GM23338 (cell line): ENCODE results near the gene FKBP1A.

Source experiments
- CREB1 ChIP-seq: fragments of 250-450 bp; sonication (Bioruptor Pico); IDR thresholded peaks from 2 replicates; pipeline ENCODE4 v1.5.0; 2020; ENCODE audit warnings: low read depth, mild to moderate bottlenecking, moderate library complexity
- CTCF ChIP-seq, 2 experiments: fragments of 200-600 bp in 1 of 2; sonication (generic) in 1 of 2; conservative IDR thresholded peaks; 2 replicates each; pipeline versions ENCODE4 v1.5.1 to v1.6.1; 2016 to 2017; ENCODE audit warnings: antibody characterized with exemption in 2 of 2, low read depth in 2 of 2, mild to moderate bottlenecking in 2 of 2, moderate library complexity in 1 of 2
- ETS1 ChIP-seq: IDR thresholded peaks from 2 replicates; pipeline ENCODE4 v1.6.1; 2016; ENCODE audit warnings: antibody characterized with exemption
- EZH2 ChIP-seq: fragments of 200-600 bp; sonication (generic); IDR thresholded peaks from one replicate; pipeline ENCODE4 v1.8.0; 2017; ENCODE audit warnings: antibody characterized with exemption, mild to moderate bottlenecking, low read depth; ENCODE audit not compliant: unreplicated experiment
- EZH2phosphoT487 ChIP-seq: fragments of 200-600 bp; sonication (generic); IDR thresholded peaks from one replicate; pipeline ENCODE4 v1.8.1; 2018; ENCODE audit warnings: antibody characterized with exemption; ENCODE audit not compliant: unreplicated experiment
- JUNB ChIP-seq: IDR thresholded peaks from one replicate; pipeline ENCODE4 v1.6.1; 2016; ENCODE audit warnings: antibody characterized with exemption; ENCODE audit not compliant: unreplicated experiment
- NANOG ChIP-seq: IDR thresholded peaks from 2 replicates; pipeline ENCODE4 v1.6.1; 2016; ENCODE audit warnings: antibody characterized with exemption, borderline replicate concordance
- POLR2AphosphoS5 ChIP-seq: IDR thresholded peaks from 2 replicates; pipeline ENCODE4 v1.6.1; 2016; ENCODE audit warnings: antibody characterized with exemption, low read depth
- ZNF114 ChIP-seq: fragments of 250-450 bp; sonication (Bioruptor Pico); IDR thresholded peaks from 2 replicates; pipeline ENCODE4 v1.5.0; 2020; ENCODE audit warnings: mild to moderate bottlenecking, moderate library complexity
- ZNF331 ChIP-seq: fragments of 250-450 bp; sonication (Bioruptor Pico); IDR thresholded peaks from 2 replicates; pipeline ENCODE4 v1.5.0; 2020; ENCODE audit warnings: low read depth, mild to moderate bottlenecking, moderate library complexity
- TF ChIP-seq, protein P1 (sequence below): IDR thresholded peaks from one replicate; pipeline ENCODE4 v1.6.1; 2018; ENCODE audit warnings: antibody characterized with exemption; ENCODE audit not compliant: unreplicated experiment
- TF ChIP-seq, protein P2 (sequence below): fragments of 250-450 bp; sonication (Bioruptor Pico); IDR thresholded peaks from 2 replicates; pipeline ENCODE4 v1.5.0; 2020; ENCODE audit warnings: mild to moderate bottlenecking, moderate library complexity

DNA sequence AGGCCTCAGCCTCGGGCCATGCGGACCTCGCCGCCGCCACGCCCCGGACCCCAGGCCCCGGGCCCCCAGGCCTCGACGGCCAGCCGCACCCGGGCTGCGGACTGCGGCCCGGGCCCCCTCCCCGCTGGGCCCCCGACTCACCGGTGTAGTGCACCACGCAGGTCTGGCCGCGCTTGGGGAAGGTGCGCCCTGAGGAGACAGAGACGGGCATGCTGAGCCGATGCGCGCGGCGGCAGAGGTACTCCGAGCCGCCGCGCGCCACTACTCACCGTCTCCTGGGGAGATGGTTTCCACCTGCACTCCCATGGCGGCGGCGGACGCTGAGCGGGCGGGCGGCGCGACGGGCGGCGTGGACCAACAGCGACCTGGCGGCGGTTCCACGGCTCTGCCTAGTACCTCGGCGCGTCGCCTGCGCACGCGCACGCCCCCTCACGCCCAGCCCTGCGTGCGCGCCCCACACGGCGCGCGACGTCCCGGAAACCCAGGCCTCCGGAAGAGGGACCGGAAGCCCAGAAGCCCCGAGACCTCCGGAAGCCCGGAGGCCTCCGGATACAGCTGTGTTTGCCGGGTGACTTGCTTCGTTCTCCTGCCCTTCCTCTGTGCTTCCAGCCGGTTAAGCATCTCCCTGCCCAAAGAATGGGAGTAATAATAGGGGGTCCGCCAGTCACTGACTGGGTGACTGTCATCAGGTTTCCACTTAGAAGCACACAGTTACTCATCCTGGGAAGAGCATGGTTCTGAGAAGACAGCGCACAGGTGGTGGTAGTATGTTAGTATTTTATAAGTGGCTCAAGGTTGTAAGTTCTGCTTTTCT is at the start of gene FKBP1A:
- 0 out of 4 replicates have a peak, but pooled peaks of 1 of the 2 experiments have one; percentile 2 for TF ChIP-seq CTCF (conservative IDR thresholded peaks at IDR 0.05; ENCODE audit: low read depth in 2 of 2)
- no peak for TF ChIP-seq EZH2phosphoT487
- TF ChIP-seq, protein P1, sequence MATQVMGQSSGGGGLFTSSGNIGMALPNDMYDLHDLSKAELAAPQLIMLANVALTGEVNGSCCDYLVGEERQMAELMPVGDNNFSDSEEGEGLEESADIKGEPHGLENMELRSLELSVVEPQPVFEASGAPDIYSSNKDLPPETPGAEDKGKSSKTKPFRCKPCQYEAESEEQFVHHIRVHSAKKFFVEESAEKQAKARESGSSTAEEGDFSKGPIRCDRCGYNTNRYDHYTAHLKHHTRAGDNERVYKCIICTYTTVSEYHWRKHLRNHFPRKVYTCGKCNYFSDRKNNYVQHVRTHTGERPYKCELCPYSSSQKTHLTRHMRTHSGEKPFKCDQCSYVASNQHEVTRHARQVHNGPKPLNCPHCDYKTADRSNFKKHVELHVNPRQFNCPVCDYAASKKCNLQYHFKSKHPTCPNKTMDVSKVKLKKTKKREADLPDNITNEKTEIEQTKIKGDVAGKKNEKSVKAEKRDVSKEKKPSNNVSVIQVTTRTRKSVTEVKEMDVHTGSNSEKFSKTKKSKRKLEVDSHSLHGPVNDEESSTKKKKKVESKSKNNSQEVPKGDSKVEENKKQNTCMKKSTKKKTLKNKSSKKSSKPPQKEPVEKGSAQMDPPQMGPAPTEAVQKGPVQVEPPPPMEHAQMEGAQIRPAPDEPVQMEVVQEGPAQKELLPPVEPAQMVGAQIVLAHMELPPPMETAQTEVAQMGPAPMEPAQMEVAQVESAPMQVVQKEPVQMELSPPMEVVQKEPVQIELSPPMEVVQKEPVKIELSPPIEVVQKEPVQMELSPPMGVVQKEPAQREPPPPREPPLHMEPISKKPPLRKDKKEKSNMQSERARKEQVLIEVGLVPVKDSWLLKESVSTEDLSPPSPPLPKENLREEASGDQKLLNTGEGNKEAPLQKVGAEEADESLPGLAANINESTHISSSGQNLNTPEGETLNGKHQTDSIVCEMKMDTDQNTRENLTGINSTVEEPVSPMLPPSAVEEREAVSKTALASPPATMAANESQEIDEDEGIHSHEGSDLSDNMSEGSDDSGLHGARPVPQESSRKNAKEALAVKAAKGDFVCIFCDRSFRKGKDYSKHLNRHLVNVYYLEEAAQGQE = no peak
- TF ChIP-seq CREB1 (CRISPR knock-in tag) = no peak
- peak; percentile 67 for TF ChIP-seq POLR2AphosphoS5
- TF ChIP-seq ZNF114 = no peak
- no peak for TF ChIP-seq EZH2
- TF ChIP-seq NANOG = no peak
- TF ChIP-seq, protein P2, sequence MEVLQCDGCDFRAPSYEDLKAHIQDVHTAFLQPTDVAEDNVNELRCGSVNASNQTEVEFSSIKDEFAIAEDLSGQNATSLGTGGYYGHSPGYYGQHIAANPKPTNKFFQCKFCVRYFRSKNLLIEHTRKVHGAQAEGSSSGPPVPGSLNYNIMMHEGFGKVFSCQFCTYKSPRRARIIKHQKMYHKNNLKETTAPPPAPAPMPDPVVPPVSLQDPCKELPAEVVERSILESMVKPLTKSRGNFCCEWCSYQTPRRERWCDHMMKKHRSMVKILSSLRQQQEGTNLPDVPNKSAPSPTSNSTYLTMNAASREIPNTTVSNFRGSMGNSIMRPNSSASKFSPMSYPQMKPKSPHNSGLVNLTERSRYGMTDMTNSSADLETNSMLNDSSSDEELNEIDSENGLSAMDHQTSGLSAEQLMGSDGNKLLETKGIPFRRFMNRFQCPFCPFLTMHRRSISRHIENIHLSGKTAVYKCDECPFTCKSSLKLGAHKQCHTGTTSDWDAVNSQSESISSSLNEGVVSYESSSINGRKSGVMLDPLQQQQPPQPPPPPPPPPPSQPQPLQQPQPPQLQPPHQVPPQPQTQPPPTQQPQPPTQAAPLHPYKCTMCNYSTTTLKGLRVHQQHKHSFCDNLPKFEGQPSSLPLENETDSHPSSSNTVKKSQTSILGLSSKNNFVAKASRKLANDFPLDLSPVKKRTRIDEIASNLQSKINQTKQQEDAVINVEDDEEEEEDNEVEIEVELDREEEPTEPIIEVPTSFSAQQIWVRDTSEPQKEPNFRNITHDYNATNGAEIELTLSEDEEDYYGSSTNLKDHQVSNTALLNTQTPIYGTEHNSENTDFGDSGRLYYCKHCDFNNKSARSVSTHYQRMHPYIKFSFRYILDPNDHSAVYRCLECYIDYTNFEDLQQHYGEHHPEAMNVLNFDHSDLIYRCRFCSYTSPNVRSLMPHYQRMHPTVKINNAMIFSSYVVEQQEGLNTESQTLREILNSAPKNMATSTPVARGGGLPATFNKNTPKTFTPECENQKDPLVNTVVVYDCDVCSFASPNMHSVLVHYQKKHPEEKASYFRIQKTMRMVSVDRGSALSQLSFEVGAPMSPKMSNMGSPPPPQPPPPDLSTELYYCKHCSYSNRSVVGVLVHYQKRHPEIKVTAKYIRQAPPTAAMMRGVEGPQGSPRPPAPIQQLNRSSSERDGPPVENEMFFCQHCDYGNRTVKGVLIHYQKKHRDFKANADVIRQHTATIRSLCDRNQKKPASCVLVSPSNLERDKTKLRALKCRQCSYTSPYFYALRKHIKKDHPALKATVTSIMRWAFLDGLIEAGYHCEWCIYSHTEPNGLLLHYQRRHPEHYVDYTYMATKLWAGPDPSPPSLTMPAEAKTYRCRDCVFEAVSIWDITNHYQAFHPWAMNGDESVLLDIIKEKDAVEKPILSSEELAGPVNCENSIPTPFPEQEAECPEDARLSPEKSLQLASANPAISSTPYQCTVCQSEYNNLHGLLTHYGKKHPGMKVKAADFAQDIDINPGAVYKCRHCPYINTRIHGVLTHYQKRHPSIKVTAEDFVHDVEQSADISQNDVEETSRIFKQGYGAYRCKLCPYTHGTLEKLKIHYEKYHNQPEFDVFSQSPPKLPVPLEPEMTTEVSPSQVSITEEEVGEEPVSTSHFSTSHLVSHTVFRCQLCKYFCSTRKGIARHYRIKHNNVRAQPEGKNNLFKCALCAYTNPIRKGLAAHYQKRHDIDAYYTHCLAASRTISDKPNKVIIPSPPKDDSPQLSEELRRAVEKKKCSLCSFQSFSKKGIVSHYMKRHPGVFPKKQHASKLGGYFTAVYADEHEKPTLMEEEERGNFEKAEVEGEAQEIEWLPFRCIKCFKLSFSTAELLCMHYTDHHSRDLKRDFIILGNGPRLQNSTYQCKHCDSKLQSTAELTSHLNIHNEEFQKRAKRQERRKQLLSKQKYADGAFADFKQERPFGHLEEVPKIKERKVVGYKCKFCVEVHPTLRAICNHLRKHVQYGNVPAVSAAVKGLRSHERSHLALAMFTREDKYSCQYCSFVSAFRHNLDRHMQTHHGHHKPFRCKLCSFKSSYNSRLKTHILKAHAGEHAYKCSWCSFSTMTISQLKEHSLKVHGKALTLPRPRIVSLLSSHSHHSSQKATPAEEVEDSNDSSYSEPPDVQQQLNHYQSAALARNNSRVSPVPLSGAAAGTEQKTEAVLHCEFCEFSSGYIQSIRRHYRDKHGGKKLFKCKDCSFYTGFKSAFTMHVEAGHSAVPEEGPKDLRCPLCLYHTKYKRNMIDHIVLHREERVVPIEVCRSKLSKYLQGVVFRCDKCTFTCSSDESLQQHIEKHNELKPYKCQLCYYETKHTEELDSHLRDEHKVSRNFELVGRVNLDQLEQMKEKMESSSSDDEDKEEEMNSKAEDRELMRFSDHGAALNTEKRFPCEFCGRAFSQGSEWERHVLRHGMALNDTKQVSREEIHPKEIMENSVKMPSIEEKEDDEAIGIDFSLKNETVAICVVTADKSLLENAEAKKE (CRISPR knock-in tag) = no peak
- TF ChIP-seq JUNB = no peak
- TF ChIP-seq ETS1 = peak; percentile 80
- no peak for TF ChIP-seq ZNF331
